Trophoblast cell (in vitro differentiated cells and primary cell): ENCODE measurements around the gene CUBN.

ENCODE experiments used
- DNase-seq, 2 donors: peaks; one replicate each; pipeline ENCODE4 v3.0.0-alpha.2; 2016
- H2AFZ ChIP-seq: 2 replicates; pipeline ENCODE4 v1.6.1; 2013; ENCODE audit warnings: low read length, moderate library complexity, mild to moderate bottlenecking; ENCODE audit not compliant: insufficient read depth, poor library complexity
- H2AK5ac ChIP-seq: 2 replicates; pipeline ENCODE4 v1.6.1; 2013; ENCODE audit warnings: mild to moderate bottlenecking, low read length
- H2BK120ac ChIP-seq: 2 replicates; pipeline ENCODE4 v1.6.1; 2013; ENCODE audit warnings: low read length, mild to moderate bottlenecking, moderate library complexity; ENCODE audit not compliant: insufficient read depth, poor library complexity
- H2BK12ac ChIP-seq: 2 replicates; pipeline ENCODE4 v1.6.1; 2013; ENCODE audit warnings: mild to moderate bottlenecking, low read length, moderate library complexity
- H2BK5ac ChIP-seq: 2 replicates; pipeline ENCODE4 v1.6.1; 2013; ENCODE audit warnings: low read length, low read depth, moderate library complexity, mild to moderate bottlenecking; ENCODE audit not compliant: poor library complexity
- H3K14ac ChIP-seq: 2 replicates; pipeline ENCODE4 v1.6.1; 2013; ENCODE audit warnings: mild to moderate bottlenecking, low read length
- H3K18ac ChIP-seq: 2 replicates; pipeline ENCODE4 v1.6.1; 2013; ENCODE audit warnings: mild to moderate bottlenecking, low read length
- H3K23ac ChIP-seq: 2 replicates; pipeline ENCODE4 v1.6.1; 2013; ENCODE audit warnings: low read length
- H3K27ac ChIP-seq: 2 replicates; pipeline ENCODE4 v1.5.1; 2013; ENCODE audit warnings: low read depth, mild to moderate bottlenecking, inconsistent platforms, low read length, moderate library complexity
- H3K27me3 ChIP-seq: 2 replicates; pipeline ENCODE4 v1.6.1; 2013; ENCODE audit warnings: inconsistent platforms, mild to moderate bottlenecking, low read length, moderate library complexity; ENCODE audit not compliant: insufficient read depth
- H3K36me3 ChIP-seq, 2 experiments: 1 replicate in 1 of 2; 2 replicates in 1 of 2; pipeline ENCODE4 v1.6.1; 2013; ENCODE audit warnings: low read length in 2 of 2, mild to moderate bottlenecking in 2 of 2, moderate library complexity in 1 of 2; ENCODE audit not compliant: insufficient read depth in 2 of 2, control insufficient read depth in 1 of 2
- H3K4ac ChIP-seq: 2 replicates; pipeline ENCODE4 v1.6.1; 2013; ENCODE audit warnings: low read depth, mild to moderate bottlenecking, low read length, moderate library complexity
- H3K4me1 ChIP-seq, 2 experiments: 1 replicate in 1 of 2; 2 replicates in 1 of 2; pipeline ENCODE4 v1.6.1; 2013; ENCODE audit warnings: low read length in 2 of 2, mild to moderate bottlenecking in 2 of 2, moderate library complexity in 1 of 2; ENCODE audit not compliant: insufficient read depth in 2 of 2, control insufficient read depth in 1 of 2
- H3K4me2 ChIP-seq: 2 replicates; pipeline ENCODE4 v1.6.1; 2013; ENCODE audit warnings: inconsistent platforms, mild to moderate bottlenecking, low read length, moderate library complexity
- H3K4me3 ChIP-seq: 2 replicates; pipeline ENCODE4 v1.5.1; 2013; ENCODE audit warnings: mild to moderate bottlenecking, low read depth, low read length, inconsistent platforms
- H3K79me1 ChIP-seq: one replicate; pipeline ENCODE4 v1.6.1; 2013; ENCODE audit warnings: low read length
- H3K79me2 ChIP-seq: 2 replicates; pipeline ENCODE4 v1.6.1; 2013; ENCODE audit warnings: low read length, mild to moderate bottlenecking; ENCODE audit not compliant: control insufficient read depth, insufficient read depth, poor library complexity
- H3K9ac ChIP-seq: 2 replicates; pipeline ENCODE4 v1.6.1; 2013; ENCODE audit warnings: mild to moderate bottlenecking, low read length
- H3K9me3 ChIP-seq: 2 replicates; pipeline ENCODE4 v1.6.1; 2013; ENCODE audit warnings: low read depth, mild to moderate bottlenecking, control low read depth, inconsistent platforms, low read length; ENCODE audit not compliant: insufficient read depth
- H4K12ac ChIP-seq: 2 replicates; pipeline ENCODE4 v1.6.1; 2013; ENCODE audit warnings: low read depth, mild to moderate bottlenecking, low read length, moderate library complexity
- H4K8ac ChIP-seq: 2 replicates; pipeline ENCODE4 v1.6.1; 2013; ENCODE audit warnings: low read depth, mild to moderate bottlenecking, low read length, moderate library complexity
- H4K91ac ChIP-seq: one replicate; pipeline ENCODE4 v1.6.1; 2013; ENCODE audit warnings: low read depth, mild to moderate bottlenecking, low read length, moderate library complexity
- WGBS: extraction: QIAGEN DNeasy Blood & Tissue Kit; methylation state at CpG from one replicate; pipeline ENCODE4 v1.1.7; 2013; ENCODE audit warnings: missing lambda C conversion rate; ENCODE audit not compliant: insufficient read length, insufficient coverage; ENCODE audit errors: extremely low coverage; 5-methylcytosine and 5-hydroxymethylcytosine counted together

CUBN gene

DNA sequence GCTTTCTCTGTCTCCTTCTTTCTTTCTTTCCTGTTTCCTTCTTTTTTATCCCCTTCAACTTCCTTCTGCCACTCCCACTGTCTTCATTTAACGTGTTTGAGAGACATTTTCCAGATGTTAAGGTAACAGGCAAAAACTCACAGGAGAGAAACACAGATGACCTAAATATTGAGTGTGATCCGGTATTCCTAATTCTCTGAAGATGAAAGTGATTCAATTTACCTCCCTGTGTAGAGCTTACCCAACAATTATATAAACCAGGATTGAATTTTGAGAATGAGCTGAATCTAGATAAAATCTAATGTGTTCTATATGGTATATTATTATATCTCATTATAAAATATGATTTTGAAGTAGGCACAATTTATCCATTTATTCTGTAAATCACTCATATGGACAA, 265.8 kb downstream of the CUBN start:
- Histone ChIP-seq H4K12ac (no peak overlapping the region), H4K91ac (no peak overlapping the region), H2AK5ac (no peak overlapping the region), H3K4ac (no peak overlapping the region), H3K27me3 (no peaks in the 10 kb centered on the region), H3K36me3 (no peaks in the 10 kb centered on the region), H4K8ac (no peak overlapping the region), H3K4me1 (peaks cover 0 to 1% of the 10 kb centered on the region in 2 experiments), H2BK12ac (no peak overlapping the region), H3K14ac (no peak overlapping the region), H3K27ac (no peak overlapping the region), H3K4me2 (no peak overlapping the region), H3K23ac (no peak overlapping the region), H3K18ac (no peak overlapping the region), H3K79me1 (peaks cover 2% of the 10 kb centered on the region), H3K9ac (no peak overlapping the region), H3K9me3 (no peaks in the 10 kb centered on the region), H2BK120ac (no peak overlapping the region), H2AFZ (no peak overlapping the region), H2BK5ac (no peak overlapping the region), H3K4me3 (no peak overlapping the region), H3K79me2 (no peaks in the 10 kb centered on the region)
- DNase-seq, result no peak
- WGBS, result no CpG with 5 or more reads among the region's 2 CpGs

DNA sequence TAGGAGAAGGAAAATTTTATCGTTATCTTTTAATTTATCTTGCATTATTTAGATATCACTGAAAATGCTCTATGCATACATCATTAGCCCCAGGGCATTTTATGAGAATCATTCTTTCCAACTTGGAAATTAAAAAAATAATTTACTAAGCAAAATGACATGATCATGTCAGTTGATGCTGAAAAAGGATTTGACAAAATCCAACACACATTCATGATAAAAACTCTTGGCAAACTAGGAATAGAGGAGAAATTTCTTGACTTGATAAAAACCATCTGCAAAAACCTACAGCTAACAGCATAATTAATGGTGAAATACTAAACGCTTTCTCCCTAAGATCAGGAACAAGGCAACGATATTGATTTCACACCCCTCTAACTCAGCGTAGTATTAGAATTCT, 272.2 kb downstream of the CUBN start:
- no peaks in the 10 kb centered on the region for H3K27me3 ChIP-seq
- no peak overlapping the region for H3K27ac ChIP-seq
- H3K14ac ChIP-seq, result no peak overlapping the region
- H3K4ac ChIP-seq, result no peak overlapping the region
- no peak overlapping the region for H3K4me2 ChIP-seq
- H4K8ac ChIP-seq, result no peak overlapping the region
- no peak overlapping the region for H2BK120ac ChIP-seq
- no peak overlapping the region for H4K12ac ChIP-seq
- WGBS, result no CpG with 5 or more reads among the region's 4 CpGs
- no peak overlapping the region for H2AK5ac ChIP-seq
- H3K36me3 ChIP-seq, result no peaks in the 10 kb centered on the region
- H3K4me1 ChIP-seq, result peaks cover 0 to 2% of the 10 kb centered on the region in 2 experiments
- H3K23ac ChIP-seq, result no peak overlapping the region
- H3K9me3 ChIP-seq, result no peaks in the 10 kb centered on the region
- no peak overlapping the region for H3K9ac ChIP-seq
- H2BK5ac ChIP-seq, result no peak overlapping the region
- no peak overlapping the region for H2BK12ac ChIP-seq
- H3K79me1 ChIP-seq, result no peaks in the 10 kb centered on the region
- no peak for DNase-seq
- no peak overlapping the region for H4K91ac ChIP-seq
- peaks cover 2% of the 10 kb centered on the region for H3K79me2 ChIP-seq
- H3K18ac ChIP-seq, result no peak overlapping the region
- H2AFZ ChIP-seq, result no peak overlapping the region
- no peak overlapping the region for H3K4me3 ChIP-seq

DNA sequence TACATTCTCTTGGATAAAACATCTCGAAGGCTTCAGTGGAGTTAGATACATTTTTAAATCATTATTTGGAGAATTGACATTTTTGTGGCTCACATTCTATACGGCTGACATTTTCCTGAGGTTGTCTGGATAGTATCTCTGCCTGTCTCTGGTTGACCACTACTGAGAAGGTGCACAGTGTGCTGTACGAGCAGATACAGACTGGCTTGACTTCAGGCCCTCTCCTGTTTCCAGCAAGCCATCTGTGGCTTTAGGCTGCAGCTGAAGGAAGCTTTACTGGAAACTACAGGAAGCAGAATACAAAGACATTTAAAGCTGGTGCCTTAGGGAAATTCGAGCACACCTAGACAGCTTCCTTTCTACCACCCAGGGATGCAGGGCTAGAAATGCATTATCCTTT, 273.0 kb downstream of the CUBN start:
- H2BK12ac ChIP-seq, result no peak overlapping the region
- H4K12ac ChIP-seq, result no peak overlapping the region
- no peak overlapping the region for H3K27ac ChIP-seq
- H3K27me3 ChIP-seq, result no peaks in the 10 kb centered on the region
- H3K18ac ChIP-seq, result no peak overlapping the region
- no peaks in the 10 kb centered on the region for H3K9me3 ChIP-seq
- no peak overlapping the region for H4K91ac ChIP-seq
- whole genome bisulfite sequencing, result no CpG with 5 or more reads among the region's 4 CpGs
- H2BK5ac ChIP-seq, result no peak overlapping the region
- H3K79me2 ChIP-seq, result peaks cover 2% of the 10 kb centered on the region
- no peak overlapping the region for H3K14ac ChIP-seq
- no peak for DNase-seq
- H2AK5ac ChIP-seq, result no peak overlapping the region
- H4K8ac ChIP-seq, result no peak overlapping the region
- peaks cover 0 to 2% of the 10 kb centered on the region in 2 experiments for H3K4me1 ChIP-seq
- H3K4me3 ChIP-seq, result no peak overlapping the region
- H3K4me2 ChIP-seq, result no peak overlapping the region
- H3K36me3 ChIP-seq, result no peaks in the 10 kb centered on the region
- H3K79me1 ChIP-seq, result no peaks in the 10 kb centered on the region
- H3K4ac ChIP-seq, result no peak overlapping the region
- H3K23ac ChIP-seq, result no peak overlapping the region
- H2AFZ ChIP-seq, result no peak overlapping the region
- no peak overlapping the region for H2BK120ac ChIP-seq
- H3K9ac ChIP-seq, result no peak overlapping the region

DNA sequence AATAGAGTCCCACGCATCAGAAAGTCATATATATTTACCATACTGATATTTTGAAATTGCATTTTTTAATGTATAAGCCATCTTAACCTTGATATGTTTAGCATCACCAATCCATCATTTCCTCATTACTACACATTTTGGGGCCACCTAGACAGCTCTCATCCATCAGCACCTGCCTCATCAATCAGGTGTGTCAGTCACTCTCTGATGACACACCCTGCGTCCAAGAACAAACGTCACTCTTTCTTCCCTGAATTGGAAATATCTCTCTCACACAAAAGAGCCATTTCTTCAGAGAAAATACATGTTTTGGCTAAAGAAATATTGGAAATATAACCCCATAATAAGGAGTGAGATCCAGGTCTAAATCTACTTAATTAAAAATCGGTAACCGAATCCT, 273.5 kb downstream of the CUBN start:
- Histone ChIP-seq H2AFZ (no peak overlapping the region), H3K4me2 (no peak overlapping the region), H4K12ac (no peak overlapping the region), H2BK12ac (no peak overlapping the region), H2AK5ac (no peak overlapping the region), H4K8ac (no peak overlapping the region), H3K9me3 (no peaks in the 10 kb centered on the region), H2BK120ac (no peak overlapping the region), H3K79me1 (no peaks in the 10 kb centered on the region), H3K27ac (no peak overlapping the region), H3K23ac (no peak overlapping the region), H3K9ac (no peak overlapping the region), H4K91ac (no peak overlapping the region), H3K14ac (no peak overlapping the region), H3K36me3 (no peaks in the 10 kb centered on the region), H3K4ac (no peak overlapping the region), H2BK5ac (no peak overlapping the region), H3K4me1 (peaks cover 0 to 2% of the 10 kb centered on the region in 2 experiments), H3K79me2 (peaks cover 2% of the 10 kb centered on the region), H3K18ac (no peak overlapping the region), H3K27me3 (no peaks in the 10 kb centered on the region), H3K4me3 (no peak overlapping the region)
- no CpG with 5 or more reads among the region's 5 CpGs for WGBS
- DNase-seq, result no peak
